Neural progenitor cell (in vitro differentiated cells): Measurements from ENCODE around the gene DOCK9. TPM values are rescaled to one million over a fixed set of nuclear protein-coding genes. Genes with fewer than 3 reads are reported as not detected.

Experiments used
- DNase-seq: peaks from one replicate; pipeline ENCODE4 v3.0.0-alpha.2; 2016; ENCODE audit warnings: low spot score
- H2AFZ ChIP-seq: fragments of 200-600 bp; sonication (generic); replicated peaks from 2 replicates; pipeline ENCODE4 v1.6.1; 2016; ENCODE audit warnings: antibody characterized with exemption
- H3F3A ChIP-seq: fragments of 200-600 bp; sonication (generic); 2 replicates; pipeline ENCODE4 v1.6.1; 2016; ENCODE audit warnings: antibody characterized with exemption, low read depth
- H3K27ac ChIP-seq: fragments of 200-600 bp; sonication (generic); 2 replicates; pipeline ENCODE4 v1.5.1; 2016; ENCODE audit warnings: mild to moderate bottlenecking
- H3K27me3 ChIP-seq: fragments of 200-600 bp; sonication (generic); 2 replicates; pipeline ENCODE4 v1.6.1; 2016; ENCODE audit warnings: mild to moderate bottlenecking, moderate library complexity
- H3K36me3 ChIP-seq: fragments of 200-600 bp; sonication (generic); 2 replicates; pipeline ENCODE4 v1.5.1; 2016
- H3K4me1 ChIP-seq: fragments of 200-600 bp; sonication (generic); 2 replicates; pipeline ENCODE4 v1.6.1; 2016; ENCODE audit warnings: mixed run types
- H3K4me2 ChIP-seq: fragments of 200-600 bp; sonication (generic); 2 replicates; pipeline ENCODE4 v1.6.1; 2016
- H3K4me3 ChIP-seq: fragments of 200-600 bp; sonication (generic); 2 replicates; pipeline ENCODE4 v1.5.1; 2016
- H3K79me2 ChIP-seq: fragments of 200-600 bp; sonication (generic); 2 replicates; pipeline ENCODE4 v1.6.1; 2016; ENCODE audit warnings: low read depth
- H3K9ac ChIP-seq: fragments of 200-600 bp; sonication (generic); 2 replicates; pipeline ENCODE4 v1.6.1; 2016
- H3K9me3 ChIP-seq: fragments of 200-600 bp; sonication (generic); 2 replicates; pipeline ENCODE4 v1.5.1; 2016; ENCODE audit warnings: low read depth
- H4K20me1 ChIP-seq: fragments of 200-600 bp; sonication (generic); 2 replicates; pipeline ENCODE4 v1.6.1; 2016; ENCODE audit warnings: low read depth
- H3K27ac Mint-ChIP-seq: 3 replicates; pipeline ENCODE4 v1.8.0; 2021; ENCODE audit warnings: mixed read lengths
- H3K27me3 Mint-ChIP-seq: 2 replicates; pipeline ENCODE4 v1.8.0; 2022; ENCODE audit warnings: low read depth, mild to moderate bottlenecking, inconsistent platforms, moderate library complexity, mixed read lengths; ENCODE audit not compliant: insufficient read depth
- H3K36me3 Mint-ChIP-seq: 3 replicates; pipeline ENCODE4 v1.8.0; 2021; ENCODE audit warnings: mixed read lengths
- H3K4me1 Mint-ChIP-seq: 3 replicates; pipeline ENCODE4 v1.8.0; 2021; ENCODE audit warnings: mixed read lengths
- H3K4me3 Mint-ChIP-seq: 3 replicates; pipeline ENCODE4 v1.8.0; 2021; ENCODE audit warnings: mild to moderate bottlenecking, moderate library complexity, mixed read lengths
- H3K9me3 Mint-ChIP-seq: 3 replicates; pipeline ENCODE4 v1.8.0; 2020; ENCODE audit warnings: mixed read lengths
- CTCF ChIP-seq: fragments of 200-600 bp; sonication (generic); IDR thresholded peaks from 2 replicates; pipeline ENCODE4 v1.5.1; 2017; ENCODE audit warnings: antibody characterized with exemption, mild to moderate bottlenecking
- EZH2 ChIP-seq: fragments of 200-600 bp; sonication (generic); IDR thresholded peaks from 2 replicates; pipeline ENCODE4 v1.6.1; 2017; ENCODE audit warnings: antibody characterized with exemption, mild to moderate bottlenecking, moderate library complexity
- EZH2phosphoT487 ChIP-seq: fragments of 200-600 bp; sonication (generic); IDR thresholded peaks from 2 replicates; pipeline ENCODE4 v1.6.1; 2017; ENCODE audit warnings: antibody characterized with exemption
- total RNA-seq: library from RNA; depleted of rRNA; stranded (reverse); fragments of >200 nt; gene quantifications from 2 replicates; pipeline ENCODE4 v1.2.3, GENCODE V29; 2015; ENCODE audit warnings: low replicate concordance

Gene DOCK9
- total RNA-seq, 1 donor from 2014 or later, result 16.6 TPM

GRCh38 chr13:98838776-98839175 lies 139.1 kb downstream of the DOCK9 start:
- Histone ChIP-seq H3K27ac (no peak overlapping the region), H3K4me3 (no peak overlapping the region), H3K4me1 (peaks cover 18% of the 10 kb centered on the region), H3K4me2 (no peak overlapping the region), H3K9ac (no peak overlapping the region), H3K79me2 (no peaks in the 10 kb centered on the region), H2AFZ (no peak overlapping the region), H4K20me1 (no peaks in the 10 kb centered on the region), H3K27me3 (no peaks in the 10 kb centered on the region), H3K36me3 (no peaks in the 10 kb centered on the region), H3F3A (no peaks in the 10 kb centered on the region), H3K9me3 (no peaks in the 10 kb centered on the region)
- Mint-ChIP-seq H3K4me1 (peaks cover 38% of the 10 kb centered on the region), H3K9me3 (no peaks in the 10 kb centered on the region), H3K4me3 (no peak overlapping the region), H3K27ac (no peak overlapping the region), H3K27me3 (peaks cover 2% of the 10 kb centered on the region), H3K36me3 (no peaks in the 10 kb centered on the region)
- no peak for TF ChIP-seq CTCF
- no peak for TF ChIP-seq EZH2
- TF ChIP-seq EZH2phosphoT487, result no peak
- DNase-seq, result no peak

GRCh38 chr13:98837896-98838295 lies 140.0 kb downstream of the DOCK9 start:
- Histone ChIP-seq H3F3A (no peaks in the 10 kb centered on the region), H3K27me3 (no peaks in the 10 kb centered on the region), H3K9ac (no peak overlapping the region), H3K27ac (no peak overlapping the region), H3K4me3 (no peak overlapping the region), H4K20me1 (no peaks in the 10 kb centered on the region), H3K36me3 (no peaks in the 10 kb centered on the region), H3K9me3 (no peaks in the 10 kb centered on the region), H3K4me2 (no peak overlapping the region), H2AFZ (no peak overlapping the region), H3K4me1 (peaks cover 21% of the 10 kb centered on the region), H3K79me2 (no peaks in the 10 kb centered on the region)
- peaks cover 34% of the 10 kb centered on the region for H3K4me1 Mint-ChIP-seq
- no peak overlapping the region for H3K27ac Mint-ChIP-seq
- no peaks in the 10 kb centered on the region for H3K9me3 Mint-ChIP-seq
- TF ChIP-seq EZH2phosphoT487 (no peak), CTCF (no peak), EZH2 (no peak)
- H3K27me3 Mint-ChIP-seq, result peaks cover 2% of the 10 kb centered on the region
- no peak for DNase-seq
- no peaks in the 10 kb centered on the region for H3K36me3 Mint-ChIP-seq
- no peak overlapping the region for H3K4me3 Mint-ChIP-seq

- Histone ChIP-seq H3K9me3 (no peaks in the 10 kb centered on the region), H3K27ac (no peak overlapping the region), H3K4me2 (no peak overlapping the region), H3K4me3 (no peak overlapping the region), H3K36me3 (no peaks in the 10 kb centered on the region), H3F3A (no peaks in the 10 kb centered on the region), H2AFZ (no peak overlapping the region), H3K9ac (no peak overlapping the region), H3K4me1 (peaks cover 19% of the 10 kb centered on the region), H4K20me1 (no peaks in the 10 kb centered on the region), H3K79me2 (no peaks in the 10 kb centered on the region), H3K27me3 (no peaks in the 10 kb centered on the region)
- Mint-ChIP-seq H3K4me1 (peaks cover 19% of the 10 kb centered on the region), H3K27ac (no peak overlapping the region), H3K27me3 (peaks cover 2% of the 10 kb centered on the region), H3K36me3 (no peaks in the 10 kb centered on the region), H3K4me3 (no peak overlapping the region), H3K9me3 (no peaks in the 10 kb centered on the region)
- no peak for TF ChIP-seq EZH2
- no peak for TF ChIP-seq CTCF
- DNase-seq, result no peak
Observed at GRCh38 chr13:98835156-98835555, 142.7 kb downstream of the DOCK9 start.
